ENCODE measurements around the gene NOTUM. TPM values are rescaled to one million over a fixed set of nuclear protein-coding genes. Genes with fewer than 3 reads are reported as not detected.
"Not testable (repeated sequence)": the region's sequence is repeated elsewhere in the genome, so short reads cannot be mapped to it uniquely, and the experiment has no call there.

Gene NOTUM
- total and polyA plus RNA-seq, 8 donors, result 0.37 to 3.8 (median 0.58) TPM; not detected in 3

- Histone ChIP-seq H3K4me1 (peaks cover 12 to 15% (median 13%) of the 10 kb centered on the region in 4 donors), H3K36me3 (no peaks in the 10 kb centered on the region), H3K9me3 (no peaks in the 10 kb centered on the region), H3K4me3 (no peak overlapping the region), H3K27me3 (peaks cover 4 to 72% (median 23%) of the 10 kb centered on the region in 3 donors), H3K27ac (no peak overlapping the region)
- WGBS, 5 donors, result 85 to 91% (median 89%) methylated on average over 14 to 26 of the region's 26 CpGs
- intact Hi-C loops (cut with DNase I; ENCODE audit: low total_unique reads), result no loop called here
- TF ChIP-seq POLR2AphosphoS5 (IDR thresholded peaks at IDR 0.05) (no peak), CTCF (IDR thresholded peaks at IDR 0.05) (no peak), EP300 (IDR thresholded peaks at IDR 0.05) (no peak), POLR2A (IDR thresholded peaks at IDR 0.05) (no peak)
- DNase-seq, result no peak
These were observed 5.8 kb downstream of the NOTUM start for GRCh38 chr17:81955058-81955681.

- Histone ChIP-seq H3K9me3 (no peaks in the 10 kb centered on the region), H3K4me1 (peaks cover 4 to 7% (median 5%) of the 10 kb centered on the region in 4 donors), H3K27ac (no peak overlapping the region), H3K36me3 (no peaks in the 10 kb centered on the region), H3K4me3 (no peak overlapping the region), H3K27me3 (peaks cover 0 to 64% (median 17%) of the 10 kb centered on the region in 3 donors)
- no peak for TF ChIP-seq POLR2A (IDR thresholded peaks at IDR 0.05)
- no peak for TF ChIP-seq EP300 (IDR thresholded peaks at IDR 0.05)
- no peak for TF ChIP-seq CTCF (IDR thresholded peaks at IDR 0.05)
- no peak for TF ChIP-seq POLR2AphosphoS5 (IDR thresholded peaks at IDR 0.05)
- 85 to 93% (median 89%) methylated on average over 19 of the region's 19 CpGs for WGBS, 5 donors
- no peak for DNase-seq
- intact Hi-C loops (cut with DNase I; ENCODE audit: low total_unique reads), result no loop called here
These were observed 6.6 kb downstream of the NOTUM start for GRCh38 chr17:81954131-81955057.

- H3K4me1 ChIP-seq; DNase-seq; H3K4me3 ChIP-seq; H3K36me3 ChIP-seq; H3K9me3 ChIP-seq; intact Hi-C loops (cut with DNase I; ENCODE audit: low total_unique reads); H3K27ac ChIP-seq: not testable (repeated sequence)
- WGBS, 5 donors, result 71 to 79% (median 74%) methylated on average over 5 of the region's 5 CpGs
- H3K27me3 ChIP-seq, result peaks cover 0 to 55% (median 8%) of the 10 kb centered on the region in 3 donors
These were observed 7.5 kb downstream of the NOTUM start for GRCh38 chr17:81953443-81953842.

- Histone ChIP-seq H3K4me3 (no peak overlapping the region), H3K4me1 (no peaks in the 10 kb centered on the region), H3K27me3 (peaks cover 0 to 49% (median 1%) of the 10 kb centered on the region in 3 donors), H3K27ac (no peak overlapping the region), H3K9me3 (no peaks in the 10 kb centered on the region), H3K36me3 (no peaks in the 10 kb centered on the region)
- intact Hi-C loops (cut with DNase I; ENCODE audit: low total_unique reads), result no loop called here
- no peak for DNase-seq
- 72 to 88% (median 77%) methylated on average over 10 to 16 of the region's 16 CpGs for WGBS, 5 donors
- TF ChIP-seq CTCF (IDR thresholded peaks at IDR 0.05), result no peak
- TF ChIP-seq EP300 (IDR thresholded peaks at IDR 0.05), result no peak
- TF ChIP-seq POLR2AphosphoS5 (IDR thresholded peaks at IDR 0.05), result no peak
- TF ChIP-seq POLR2A (IDR thresholded peaks at IDR 0.05), result no peak
These were observed 8.2 kb downstream of the NOTUM start for GRCh38 chr17:81952792-81953228.
